Activated T-helper 17 cell treated with anti-CD3 and anti-CD28 coated beads, Interleukin-2, amount 50 U/mL, for 72 hours (primary cell): ENCODE results near the gene PLEKHG2. TPM values are rescaled to one million over a fixed set of nuclear protein-coding genes. Genes with fewer than 3 reads are reported as not detected.

Experiments used
- ATAC-seq: fragments of 150-1000 bp; cut with Tn5 transposase; replicated peaks from 2 replicates; pipeline ENCODE4 v1.10.0; 2021; ENCODE audit warnings: mild to moderate bottlenecking, moderate library complexity
- H3K27ac Mint-ChIP-seq: one replicate; pipeline ENCODE4 v1.8.0; 2022; ENCODE audit warnings: mixed read lengths
- H3K27me3 Mint-ChIP-seq: one replicate; pipeline ENCODE4 v1.8.0; 2022; ENCODE audit warnings: mixed read lengths
- H3K36me3 Mint-ChIP-seq: one replicate; pipeline ENCODE4 v1.8.0; 2022; ENCODE audit warnings: low read depth, mild to moderate bottlenecking, mixed read lengths
- H3K4me1 Mint-ChIP-seq: one replicate; pipeline ENCODE4 v1.8.0; 2022; ENCODE audit warnings: mixed read lengths
- H3K4me3 Mint-ChIP-seq: one replicate; pipeline ENCODE4 v1.8.0; 2022; ENCODE audit warnings: mild to moderate bottlenecking, mixed read lengths
- H3K9me3 Mint-ChIP-seq: one replicate; pipeline ENCODE4 v1.8.0; 2022; ENCODE audit warnings: mixed read lengths
- total RNA-seq, 2 donors: library from RNA; stranded (reverse); gene quantifications; one replicate each; pipeline ENCODE4 v1.2.3, GENCODE V29; 2022

The PLEKHG2 gene
- total RNA-seq, 2 donors from 2014 or later = 51.2 to 69.4 TPM

DNA sequence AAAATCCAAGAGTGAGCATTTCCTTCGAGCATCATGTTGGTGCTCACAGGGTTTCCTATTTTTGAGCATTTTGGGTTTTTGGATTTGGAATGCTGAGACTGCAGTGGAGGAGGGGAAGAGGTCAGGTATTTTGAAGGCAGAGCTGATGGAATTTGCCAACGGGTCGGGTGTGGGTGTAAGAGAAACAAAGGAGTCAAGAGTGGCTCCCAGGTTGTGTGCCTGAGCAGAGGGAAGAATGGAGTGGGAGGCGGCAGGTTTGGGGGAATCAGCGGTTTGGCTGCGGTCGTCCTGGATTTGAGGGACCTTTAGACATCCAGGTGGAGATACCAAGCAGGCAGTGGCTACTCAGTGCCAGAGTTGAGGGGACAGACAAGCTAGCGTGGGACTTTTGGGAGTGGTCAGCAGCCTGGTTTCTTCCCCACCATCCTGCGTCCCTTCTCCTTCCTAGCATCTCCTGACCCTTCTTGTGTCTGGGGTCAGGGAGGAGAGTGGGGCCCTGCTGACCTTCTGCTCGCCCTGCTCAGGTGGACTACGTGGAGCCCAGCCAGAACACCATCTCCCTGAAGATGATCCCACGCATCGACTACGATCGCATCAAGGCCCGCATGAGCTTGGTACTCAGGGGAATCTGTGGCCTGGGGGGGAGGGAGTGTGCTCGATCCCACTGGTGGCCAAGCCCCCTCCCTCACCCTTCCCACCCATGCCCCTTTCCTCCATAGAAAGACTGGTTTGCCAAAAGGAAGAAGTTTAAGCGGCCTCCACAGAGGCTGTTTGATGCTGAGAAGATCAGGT is 53.7 kb downstream of the PLEKHG2 start:
- Mint-ChIP-seq H3K9me3 (no peaks in the 10 kb centered on the region), H3K27ac (peak overlapping the region; percentile 69), H3K4me1 (peaks cover 7% of the 10 kb centered on the region), H3K4me3 (no peak overlapping the region), H3K36me3 (peaks cover 97% of the 10 kb centered on the region), H3K27me3 (no peaks in the 10 kb centered on the region)
- ATAC-seq = no peak

DNA sequence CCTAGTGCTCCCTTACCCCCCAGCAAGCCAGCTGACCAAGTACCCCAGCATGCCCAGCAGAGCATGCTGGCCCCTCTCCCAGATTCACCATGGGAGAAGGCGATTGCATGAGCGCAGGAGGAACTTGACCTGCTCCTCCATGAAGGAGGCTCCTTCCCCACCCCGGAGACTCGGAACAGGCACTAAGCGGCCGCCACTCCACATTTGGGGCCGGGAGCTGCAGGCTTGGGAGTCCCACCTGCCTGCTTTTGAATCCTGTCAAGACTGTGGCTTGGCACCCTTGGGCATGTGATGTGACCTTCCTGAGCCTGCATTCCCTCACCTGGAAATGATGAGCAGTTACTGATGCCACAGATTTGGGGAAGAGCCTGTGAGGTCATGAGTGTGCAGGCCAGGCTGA is 55.5 kb downstream of the PLEKHG2 start:
- Mint-ChIP-seq H3K4me1 (peaks cover 11% of the 10 kb centered on the region), H3K36me3 (peaks cover 97% of the 10 kb centered on the region), H3K9me3 (no peaks in the 10 kb centered on the region), H3K27ac (no peak overlapping the region), H3K27me3 (no peaks in the 10 kb centered on the region), H3K4me3 (no peak overlapping the region)
- ATAC-seq = no peak

DNA sequence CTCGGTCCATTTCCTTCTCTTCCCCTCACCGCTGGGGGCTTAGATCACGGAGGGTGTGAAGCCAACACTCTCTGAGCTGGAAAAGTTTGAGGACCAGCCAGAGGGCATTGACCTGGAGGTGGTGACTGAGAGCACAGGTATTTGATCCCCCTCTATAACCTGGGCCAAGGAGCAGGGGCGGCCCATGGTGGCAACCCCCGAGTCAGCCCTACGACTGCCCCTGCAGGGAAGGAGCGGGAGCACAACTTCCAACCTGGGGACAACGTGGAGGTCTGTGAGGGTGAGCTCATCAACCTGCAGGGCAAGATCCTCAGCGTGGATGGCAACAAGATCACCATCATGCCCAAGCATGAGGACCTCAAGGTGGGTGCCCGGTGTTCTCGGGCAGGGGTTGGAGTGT is 56.6 kb downstream of the PLEKHG2 start:
- H3K27ac Mint-ChIP-seq = peak overlapping the region; percentile 58
- H3K4me1 Mint-ChIP-seq = peaks cover 11% of the 10 kb centered on the region
- no peaks in the 10 kb centered on the region for H3K9me3 Mint-ChIP-seq

DNA sequence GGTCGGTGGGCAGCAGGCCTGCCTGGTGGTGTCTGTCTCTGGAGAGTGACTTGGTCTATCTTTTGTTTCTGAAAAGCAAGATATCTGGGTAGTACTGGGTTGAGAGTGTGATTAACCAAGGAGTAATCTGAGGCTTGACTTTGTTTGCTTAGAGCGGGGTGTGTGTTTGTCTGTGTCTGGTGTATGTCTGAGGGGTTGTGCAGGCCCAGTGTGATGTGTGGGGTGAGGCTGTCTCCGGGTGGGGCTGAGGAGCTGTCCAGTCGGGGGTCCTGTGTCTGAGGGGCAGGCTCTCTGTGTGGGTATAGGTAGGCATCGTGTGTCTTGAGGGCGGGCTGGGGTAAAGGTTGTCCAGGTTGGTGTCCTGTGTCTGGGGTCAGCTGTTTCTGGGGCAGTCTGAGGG is 57.1 kb downstream of the PLEKHG2 start:
- H3K36me3 Mint-ChIP-seq = peaks cover 92% of the 10 kb centered on the region
- no peaks in the 10 kb centered on the region for H3K27me3 Mint-ChIP-seq
- no peak for ATAC-seq
- H3K9me3 Mint-ChIP-seq = no peaks in the 10 kb centered on the region
- peaks cover 11% of the 10 kb centered on the region for H3K4me1 Mint-ChIP-seq
- H3K27ac Mint-ChIP-seq = peak overlapping the region; percentile 58
- H3K4me3 Mint-ChIP-seq = no peak overlapping the region

More for the DNA sequence above, 56.6 kb downstream of the PLEKHG2 start:
- Mint-ChIP-seq H3K27me3 (no peaks in the 10 kb centered on the region), H3K4me3 (no peak overlapping the region), H3K36me3 (peaks cover 92% of the 10 kb centered on the region)
- no peak for ATAC-seq

DNA sequence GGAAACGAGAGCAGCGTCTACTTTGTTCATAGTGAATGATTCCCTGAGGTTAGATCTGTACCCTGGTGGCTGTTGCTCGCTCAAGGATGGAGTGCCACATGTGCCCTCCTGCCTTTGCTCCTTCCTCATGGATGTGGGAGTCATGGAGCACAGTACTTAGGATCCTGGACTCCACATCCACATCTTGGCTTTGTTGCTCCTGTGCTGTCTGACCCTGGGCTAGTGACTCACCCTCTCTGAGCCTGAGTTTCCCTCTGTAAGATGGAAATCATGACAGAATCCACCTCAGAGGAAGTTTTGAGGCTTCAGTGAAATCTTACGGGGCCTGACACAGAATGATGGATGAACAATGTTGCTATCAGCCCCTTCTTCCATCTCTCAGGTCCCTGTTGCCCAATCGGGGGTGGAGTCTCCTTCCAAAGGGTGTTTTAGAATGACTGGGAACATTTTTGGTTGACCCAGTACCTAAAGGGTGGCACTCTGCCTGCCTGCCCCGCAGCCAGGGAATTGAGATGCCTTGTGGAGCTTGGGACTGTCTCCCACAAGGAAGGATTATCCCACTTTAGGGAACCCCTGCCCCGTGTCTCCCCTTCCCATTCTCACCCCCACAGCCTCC is 58.4 kb downstream of the PLEKHG2 start:
- H3K4me1 Mint-ChIP-seq = peaks cover 11% of the 10 kb centered on the region
- H3K27ac Mint-ChIP-seq = peak overlapping the region; percentile 44
- H3K4me3 Mint-ChIP-seq = no peak overlapping the region
- H3K36me3 Mint-ChIP-seq = peaks cover 92% of the 10 kb centered on the region
- no peaks in the 10 kb centered on the region for H3K27me3 Mint-ChIP-seq
- ATAC-seq = peak; percentile 61
- no peaks in the 10 kb centered on the region for H3K9me3 Mint-ChIP-seq

DNA sequence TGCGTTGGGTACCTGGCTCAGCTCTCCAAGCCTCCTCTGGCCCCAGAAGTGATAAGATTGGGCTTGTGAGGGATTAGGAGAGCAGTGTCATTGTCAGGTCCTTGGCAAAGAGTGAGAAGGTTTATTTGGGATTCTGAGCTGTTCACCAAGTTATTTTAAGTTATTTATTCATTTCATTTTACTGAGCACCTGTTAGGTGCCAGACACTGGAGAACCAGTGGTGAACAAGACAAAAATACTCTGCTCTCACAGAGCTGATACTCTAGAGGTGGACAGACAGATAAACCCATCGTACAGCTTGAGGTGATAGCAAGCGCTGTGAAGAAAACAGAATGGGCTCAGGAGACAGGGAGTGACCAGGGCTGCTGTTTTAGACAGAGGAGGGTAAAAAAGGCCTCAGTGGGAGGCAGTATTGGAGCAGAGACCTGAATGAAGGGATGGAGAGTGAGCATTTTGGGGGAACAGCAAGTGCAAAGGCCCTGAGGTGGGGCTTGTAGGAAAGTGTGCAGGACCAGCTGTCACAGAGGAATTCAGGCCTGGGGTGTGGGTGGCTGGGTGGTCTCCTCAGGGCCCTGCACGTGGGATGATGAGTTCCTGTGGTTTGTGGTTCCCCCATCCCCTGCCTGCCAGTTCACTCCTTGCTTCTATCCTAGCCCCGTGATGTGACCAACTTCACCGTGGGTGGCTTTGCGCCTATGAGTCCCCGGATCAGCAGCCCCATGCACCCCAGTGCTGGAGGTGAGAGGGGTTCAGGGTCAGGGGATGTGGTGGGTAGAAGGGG is 59.5 kb downstream of the PLEKHG2 start:
- H3K9me3 Mint-ChIP-seq = no peaks in the 10 kb centered on the region
- H3K27me3 Mint-ChIP-seq = no peaks in the 10 kb centered on the region
- H3K36me3 Mint-ChIP-seq = peaks cover 89% of the 10 kb centered on the region
- ATAC-seq = no peak
- peaks cover 11% of the 10 kb centered on the region for H3K4me1 Mint-ChIP-seq
- peak overlapping the region; percentile 44 for H3K27ac Mint-ChIP-seq
- H3K4me3 Mint-ChIP-seq = no peak overlapping the region

DNA sequence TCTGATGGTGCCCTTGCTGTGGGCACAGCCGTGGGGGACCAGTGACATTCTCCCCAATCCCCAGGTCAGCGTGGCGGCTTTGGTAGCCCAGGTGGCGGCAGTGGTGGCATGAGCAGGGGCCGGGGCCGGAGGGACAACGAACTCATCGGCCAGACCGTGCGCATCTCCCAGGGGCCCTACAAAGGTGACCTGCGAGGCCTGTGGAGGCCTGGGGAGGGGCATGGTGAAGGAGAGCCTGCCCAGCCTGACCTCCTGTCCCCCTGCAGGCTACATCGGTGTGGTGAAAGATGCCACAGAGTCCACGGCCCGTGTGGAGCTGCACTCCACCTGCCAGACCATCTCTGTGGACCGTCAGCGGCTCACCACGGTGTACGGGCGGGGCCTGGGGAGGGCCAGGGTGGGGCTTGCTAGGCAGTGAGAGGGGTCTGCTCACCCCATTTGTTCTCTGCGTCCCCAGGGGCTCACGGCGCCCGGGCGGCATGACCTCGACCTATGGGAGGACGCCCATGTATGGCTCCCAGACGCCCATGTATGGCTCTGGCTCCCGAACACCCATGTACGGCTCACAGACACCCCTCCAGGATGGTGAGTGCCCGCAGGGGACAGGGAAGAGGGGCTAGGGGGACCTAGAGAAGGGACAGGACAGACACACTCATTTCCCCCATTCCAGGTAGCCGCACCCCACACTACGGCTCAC is 60.4 kb downstream of the PLEKHG2 start:
- H3K36me3 Mint-ChIP-seq = peaks cover 87% of the 10 kb centered on the region
- no peak overlapping the region for H3K27ac Mint-ChIP-seq
- no peaks in the 10 kb centered on the region for H3K27me3 Mint-ChIP-seq
- no peaks in the 10 kb centered on the region for H3K9me3 Mint-ChIP-seq
- H3K4me1 Mint-ChIP-seq = peaks cover 11% of the 10 kb centered on the region
- ATAC-seq = no peak
- H3K4me3 Mint-ChIP-seq = no peak overlapping the region

DNA sequence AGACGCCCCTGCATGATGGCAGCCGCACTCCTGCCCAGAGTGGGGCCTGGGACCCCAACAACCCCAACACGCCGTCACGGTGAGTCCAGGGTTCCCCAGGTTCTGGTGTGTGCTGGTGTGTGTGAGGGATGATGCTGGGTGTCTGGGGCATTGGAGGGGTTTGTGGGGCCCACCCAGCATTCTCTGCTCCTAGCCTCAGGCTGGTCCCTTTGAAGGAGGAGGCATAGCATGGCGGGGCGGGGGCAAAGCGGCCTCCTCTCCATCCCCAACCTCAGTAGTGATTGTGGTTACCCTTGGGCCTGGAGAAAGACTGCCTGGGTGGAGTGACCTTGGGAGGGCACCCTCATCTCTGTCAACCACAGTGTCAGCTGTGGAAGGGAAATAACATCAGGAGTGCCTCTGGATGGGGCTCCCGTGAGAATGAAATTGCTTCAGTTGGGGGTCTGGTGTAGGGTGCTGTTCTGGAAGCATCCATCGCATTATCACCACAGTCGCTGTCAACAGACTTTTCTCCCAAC is 61.0 kb downstream of the PLEKHG2 start:
- ATAC-seq = no peak
- Mint-ChIP-seq H3K4me1 (peaks cover 11% of the 10 kb centered on the region), H3K4me3 (no peak overlapping the region), H3K27ac (no peak overlapping the region), H3K27me3 (no peaks in the 10 kb centered on the region), H3K36me3 (peaks cover 81% of the 10 kb centered on the region), H3K9me3 (no peaks in the 10 kb centered on the region)

DNA sequence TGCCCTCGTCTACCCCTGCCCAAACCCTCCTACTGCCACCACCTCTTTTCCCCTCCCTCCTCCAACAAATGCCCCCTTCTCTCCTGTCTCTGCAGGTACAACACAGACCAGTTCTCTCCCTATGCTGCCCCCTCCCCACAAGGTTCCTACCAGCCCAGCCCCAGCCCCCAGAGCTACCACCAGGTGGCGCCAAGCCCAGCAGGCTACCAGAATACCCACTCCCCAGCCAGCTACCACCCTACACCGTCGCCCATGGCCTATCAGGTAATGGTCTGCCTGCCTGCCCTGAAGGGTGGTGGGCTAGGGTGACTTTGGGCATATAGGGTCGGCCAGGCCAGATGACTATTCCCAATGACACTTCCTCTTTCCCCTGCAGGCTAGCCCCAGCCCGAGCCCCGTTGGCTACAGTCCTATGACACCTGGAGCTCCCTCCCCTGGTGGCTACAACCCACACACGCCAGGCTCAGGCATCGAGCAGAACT is 61.7 kb downstream of the PLEKHG2 start:
- H3K9me3 Mint-ChIP-seq = no peaks in the 10 kb centered on the region
- ATAC-seq = peak; percentile 64
- H3K4me3 Mint-ChIP-seq = no peak overlapping the region
- peaks cover 11% of the 10 kb centered on the region for H3K4me1 Mint-ChIP-seq
- H3K36me3 Mint-ChIP-seq = peaks cover 74% of the 10 kb centered on the region
- no peaks in the 10 kb centered on the region for H3K27me3 Mint-ChIP-seq
- H3K27ac Mint-ChIP-seq = no peak overlapping the region

DNA sequence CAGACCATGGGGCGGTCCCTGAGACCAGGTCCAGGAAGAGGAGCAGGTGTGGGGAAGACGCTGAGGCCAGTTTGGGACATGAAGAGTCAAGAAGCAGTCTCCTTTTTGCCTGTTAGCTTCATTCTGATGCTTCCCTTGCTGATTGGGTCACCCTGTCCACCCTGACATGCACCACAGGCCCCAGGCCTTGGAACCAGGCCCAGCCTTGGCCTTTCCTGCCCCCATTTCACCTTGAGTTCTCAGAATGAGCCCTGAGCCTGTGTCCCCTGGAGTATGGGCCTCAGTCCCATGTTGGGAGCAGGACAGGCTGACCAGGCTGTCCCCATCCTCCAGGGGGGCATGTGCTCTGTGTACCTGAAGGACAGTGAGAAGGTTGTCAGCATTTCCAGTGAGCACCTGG is 63.3 kb downstream of the PLEKHG2 start:
- no peaks in the 10 kb centered on the region for H3K27me3 Mint-ChIP-seq
- ATAC-seq = no peak
- H3K4me1 Mint-ChIP-seq = peaks cover 13% of the 10 kb centered on the region
- no peak overlapping the region for H3K4me3 Mint-ChIP-seq
- no peaks in the 10 kb centered on the region for H3K9me3 Mint-ChIP-seq
- peak overlapping the region; percentile 52 for H3K27ac Mint-ChIP-seq
- peaks cover 59% of the 10 kb centered on the region for H3K36me3 Mint-ChIP-seq

Other genes starting within 250 kb of the PLEKHG2 start
- not detected for gene NCCRP1, start 215.7 kb upstream of the PLEKHG2 start, total RNA-seq
- not detected for gene SYCN, start 208.4 kb upstream of the PLEKHG2 start, total RNA-seq
- not detected for gene IFNL3, start 167.7 kb upstream of the PLEKHG2 start, total RNA-seq
- gene IFNL4, start 163.8 kb upstream of the PLEKHG2 start, total RNA-seq = not detected
- gene IFNL2, start 144.3 kb upstream of the PLEKHG2 start, total RNA-seq = not detected
- under 1 TPM in 1 of 2 donors, not detected in 1; 0.42 TPM for gene IFNL1, start 116.3 kb upstream of the PLEKHG2 start, total RNA-seq
- gene LRFN1, start 91.8 kb upstream of the PLEKHG2 start, total RNA-seq = 1 to 10 TPM; 3.7 to 10.0 TPM
- gene GMFG, start 76.6 kb upstream of the PLEKHG2 start, total RNA-seq = 100 to 1,000 TPM; 330 to 351 TPM
- gene SAMD4B, start 70.2 kb upstream of the PLEKHG2 start, total RNA-seq = 10 to 100 TPM; 52.8 to 75.1 TPM
- gene PAF1, start 21.6 kb upstream of the PLEKHG2 start, total RNA-seq = 10 to 100 TPM; 46.6 to 58.6 TPM
- gene MED29, start 21.3 kb upstream of the PLEKHG2 start, total RNA-seq = 10 to 100 TPM; 24.6 to 27.7 TPM
- gene ZFP36, start 5.8 kb upstream of the PLEKHG2 start, total RNA-seq = 100 to 1,000 TPM in 1 of 2 donors, 10 to 100 TPM in 1; 67.4 to 265 TPM
- gene RPS16, start 23.3 kb downstream of the PLEKHG2 start, total RNA-seq = 1,000 to 10,000 TPM; 2,984 to 3,090 TPM
- gene SUPT5H, start 32.9 kb downstream of the PLEKHG2 start, total RNA-seq = 100 to 1,000 TPM; 182 to 239 TPM
- 10 to 100 TPM; 51.5 to 95.1 TPM for gene TIMM50, start 68.2 kb downstream of the PLEKHG2 start, total RNA-seq
- gene DLL3, start 86.3 kb downstream of the PLEKHG2 start, total RNA-seq = 1 to 10 TPM in 1 of 2 donors, under 1 TPM in 1; 0.16 to 1.2 TPM
- gene SELENOV, start 102.5 kb downstream of the PLEKHG2 start, total RNA-seq = not detected
- 1 to 10 TPM; 2.8 to 3.2 TPM for gene EID2B, start 120.2 kb downstream of the PLEKHG2 start, total RNA-seq
- 10 to 100 TPM in 1 of 2 donors, 1 to 10 TPM in 1; 9.4 to 13.4 TPM for gene EID2, start 127.5 kb downstream of the PLEKHG2 start, total RNA-seq
- not detected for gene LGALS13, start 189.9 kb downstream of the PLEKHG2 start, total RNA-seq
- not detected for gene LGALS16, start 243.2 kb downstream of the PLEKHG2 start, total RNA-seq